H9 (cell line): Measurements from ENCODE around the gene CLDND1. TPM values are rescaled to one million over a fixed set of nuclear protein-coding genes. Genes with fewer than 3 reads are reported as not detected.

Experiments
- DNase-seq: peaks from one replicate; pipeline ENCODE4 v3.0.0-alpha.2; 2017
- H2AFZ ChIP-seq: one replicate; pipeline ENCODE4 v1.6.1; 2013; ENCODE audit warnings: mild to moderate bottlenecking, low read length, control low read depth, moderate library complexity
- H2AK5ac ChIP-seq: 2 replicates; pipeline ENCODE4 v1.6.1; 2013; ENCODE audit warnings: low read length, control low read depth, mixed read lengths; ENCODE audit not compliant: insufficient read length
- H2BK120ac ChIP-seq: one replicate; pipeline ENCODE4 v1.6.1; 2013; ENCODE audit warnings: low read depth, mild to moderate bottlenecking, low read length, control low read depth, inconsistent platforms; ENCODE audit not compliant: poor library complexity, severe bottlenecking
- H2BK12ac ChIP-seq: 2 replicates; pipeline ENCODE4 v1.6.1; 2013; ENCODE audit warnings: low read length, control low read depth, mixed read lengths, low read depth; ENCODE audit not compliant: insufficient read length
- H2BK15ac ChIP-seq: 2 replicates; pipeline ENCODE4 v1.6.1; 2013; ENCODE audit warnings: low read depth, low read length, control low read depth
- H2BK20ac ChIP-seq: one replicate; pipeline ENCODE4 v1.6.1; 2013; ENCODE audit warnings: low read depth, mild to moderate bottlenecking, low read length, control low read depth, inconsistent platforms; ENCODE audit not compliant: poor library complexity, severe bottlenecking
- H2BK5ac ChIP-seq: 2 replicates; pipeline ENCODE4 v1.6.1; 2013; ENCODE audit warnings: low read length, control low read depth, mixed read lengths; ENCODE audit not compliant: insufficient read length
- H3K14ac ChIP-seq: 2 replicates; pipeline ENCODE4 v1.6.1; 2013; ENCODE audit warnings: low read length, control low read depth; ENCODE audit not compliant: insufficient read depth
- H3K18ac ChIP-seq: 2 replicates; pipeline ENCODE4 v1.6.1; 2013; ENCODE audit warnings: low read depth, mild to moderate bottlenecking, mixed read lengths, low read length, control low read depth; ENCODE audit not compliant: insufficient read length
- H3K23ac ChIP-seq: 2 replicates; pipeline ENCODE4 v1.6.1; 2013; ENCODE audit warnings: low read length, control low read depth, mixed read lengths, low read depth; ENCODE audit not compliant: insufficient read length
- H3K23me2 ChIP-seq: 2 replicates; pipeline ENCODE4 v1.6.1; 2013; ENCODE audit warnings: low read depth, mild to moderate bottlenecking, mixed read lengths, low read length, control low read depth; ENCODE audit not compliant: insufficient read length, poor library complexity, severe bottlenecking
- H3K27ac ChIP-seq: 2 replicates; pipeline ENCODE4 v1.5.1; 2013; ENCODE audit warnings: low read length, control low read depth, mixed read lengths, low read depth; ENCODE audit not compliant: insufficient read length
- H3K27me3 ChIP-seq: 2 replicates; pipeline ENCODE4 v1.6.1; 2013; ENCODE audit warnings: low read length, control low read depth, inconsistent platforms; ENCODE audit not compliant: insufficient read depth
- H3K4ac ChIP-seq: 2 replicates; pipeline ENCODE4 v1.6.1; 2013; ENCODE audit warnings: low read depth, mild to moderate bottlenecking, control low read depth, inconsistent platforms, low read length, moderate library complexity
- H3K4me1 ChIP-seq: 2 replicates; pipeline ENCODE4 v1.6.1; 2013; ENCODE audit warnings: low read length, control low read depth, inconsistent platforms; ENCODE audit not compliant: insufficient read depth
- H3K4me2 ChIP-seq: 2 replicates; pipeline ENCODE4 v1.6.1; 2013; ENCODE audit warnings: low read length, control low read depth, mixed read lengths; ENCODE audit not compliant: insufficient read length, insufficient read depth
- H3K56ac ChIP-seq: 2 replicates; pipeline ENCODE4 v1.6.1; 2013; ENCODE audit warnings: low read depth, mild to moderate bottlenecking, mixed read lengths, low read length, control low read depth; ENCODE audit not compliant: insufficient read length
- H3K79me1 ChIP-seq: 2 replicates; pipeline ENCODE4 v1.6.1; 2013; ENCODE audit warnings: low read depth, mild to moderate bottlenecking, moderate library complexity, low read length, control low read depth, inconsistent platforms; ENCODE audit not compliant: insufficient read depth, poor library complexity, severe bottlenecking
- H3K79me2 ChIP-seq: 2 replicates; pipeline ENCODE4 v1.6.1; 2013; ENCODE audit warnings: low read length, control low read depth, inconsistent platforms; ENCODE audit not compliant: insufficient read depth
- H3K9ac ChIP-seq: 2 replicates; pipeline ENCODE4 v1.6.1; 2013; ENCODE audit warnings: low read length, control low read depth, mixed read lengths; ENCODE audit not compliant: insufficient read length; ENCODE audit errors: extremely low read depth
- H3K9me3 ChIP-seq: one replicate; pipeline ENCODE4 v1.6.1; 2013; ENCODE audit warnings: low read depth, low read length, inconsistent platforms; ENCODE audit not compliant: control insufficient read depth
- H3T11ph ChIP-seq: one replicate; pipeline ENCODE4 v1.6.1; 2013; ENCODE audit warnings: mild to moderate bottlenecking, low read length, control low read depth, inconsistent platforms
- H4K20me1 ChIP-seq: one replicate; pipeline ENCODE4 v1.6.1; 2013; ENCODE audit not compliant: control insufficient read depth, insufficient read length, insufficient read depth
- H4K5ac ChIP-seq: 2 replicates; pipeline ENCODE4 v1.6.1; 2013; ENCODE audit warnings: low read depth, mild to moderate bottlenecking, mixed read lengths, low read length, control low read depth; ENCODE audit not compliant: insufficient read length
- H4K8ac ChIP-seq: replicated peaks from 2 replicates; pipeline ENCODE4 v1.6.1; 2013; ENCODE audit warnings: low read length, control low read depth, mixed read lengths, low read depth; ENCODE audit not compliant: insufficient read length
- H4K91ac ChIP-seq: 2 replicates; pipeline ENCODE4 v1.6.1; 2013; ENCODE audit warnings: low read depth, mild to moderate bottlenecking, moderate library complexity, mixed read lengths, low read length, control low read depth; ENCODE audit not compliant: insufficient read length
- H3K27ac Mint-ChIP-seq, 3 experiments: 2 replicates in 2 of 3; 3 replicates in 1 of 3; pipeline ENCODE4 v1.8.0; 2020 to 2021; ENCODE audit warnings: mixed read lengths in 3 of 3, mild to moderate bottlenecking in 1 of 3, moderate library complexity in 1 of 3
- H3K27me3 Mint-ChIP-seq: 2 replicates; pipeline ENCODE4 v1.8.0; 2021; ENCODE audit warnings: low read depth, mild to moderate bottlenecking, moderate library complexity, mixed read lengths
- H3K36me3 Mint-ChIP-seq, 3 experiments: 2 replicates in 2 of 3; 3 replicates in 1 of 3; pipeline ENCODE4 v1.8.0; 2020 to 2021; ENCODE audit warnings: low read depth in 3 of 3, mixed read lengths in 3 of 3; ENCODE audit not compliant: insufficient read depth in 1 of 3
- H3K4me1 Mint-ChIP-seq, 2 experiments: 2 replicates each; pipeline ENCODE4 v1.8.0; 2020; ENCODE audit warnings: mixed read lengths in 2 of 2
- H3K4me3 Mint-ChIP-seq, 2 experiments: 2 replicates in 1 of 2; 3 replicates in 1 of 2; pipeline ENCODE4 v1.8.0; 2020 to 2021; ENCODE audit warnings: mild to moderate bottlenecking in 2 of 2, mixed read lengths in 2 of 2, moderate library complexity in 1 of 2
- H3K9me3 Mint-ChIP-seq, 2 experiments: 2 replicates in 1 of 2; 3 replicates in 1 of 2; pipeline ENCODE4 v1.8.0; 2020; ENCODE audit warnings: mild to moderate bottlenecking in 2 of 2, mixed read lengths in 2 of 2, moderate library complexity in 1 of 2
- CTCF ChIP-seq: fragments of 200-600 bp; sonication (generic); conservative IDR thresholded peaks from 3 replicates; pipeline ENCODE4 v1.8.0; 2021; ENCODE audit warnings: antibody characterized with exemption, mild to moderate bottlenecking
- WGBS: extraction: QIAGEN DNeasy Blood & Tissue Kit; methylation state at CpG from one replicate; pipeline ENCODE4 v1.1.7; 2013; ENCODE audit warnings: missing lambda C conversion rate, low lambda C conversion rate, mixed read lengths; ENCODE audit not compliant: insufficient read length; ENCODE audit errors: extremely low coverage; 5-methylcytosine and 5-hydroxymethylcytosine counted together
- total RNA-seq: library from RNA; stranded (reverse); gene quantifications from 2 replicates; pipeline ENCODE4 v1.2.1, GENCODE V29; 2021

CLDND1 gene
- total RNA-seq, 1 experiment from 2014 or later: 83.0 TPM

- peak overlapping the region in 1 of 3 experiments; percentile 49; a peak in 1 of 7 replicates for H3K27ac Mint-ChIP-seq
Observed at GRCh38 chr3:98550833-98551232, 28.1 kb upstream of the CLDND1 start.

More at GRCh38 chr3:98550833-98551232, 28.1 kb upstream of the CLDND1 start:
- no peaks in the 10 kb centered on the region for H3K79me1 ChIP-seq
- H3T11ph ChIP-seq: no peak overlapping the region
- no peak overlapping the region for H2BK12ac ChIP-seq
- H3K23ac ChIP-seq: no peak overlapping the region
- H3K9me3 ChIP-seq: no peaks in the 10 kb centered on the region
- H3K23me2 ChIP-seq: no peaks in the 10 kb centered on the region
- no peak overlapping the region for H3K27ac ChIP-seq
- Mint-ChIP-seq H3K4me1 (peaks cover 0 to 5% of the 10 kb centered on the region in 2 experiments; a peak in 1 of 4 replicates), H3K4me3 (no peak overlapping the region), H3K27me3 (no peaks in the 10 kb centered on the region), H3K36me3 (no peaks in the 10 kb centered on the region), H3K9me3 (no peaks in the 10 kb centered on the region)
- H2AK5ac ChIP-seq: no peak overlapping the region
- DNase-seq: no peak
- no peaks in the 10 kb centered on the region for H3K79me2 ChIP-seq
- no peak overlapping the region for H3K4ac ChIP-seq
- no CpG with 5 or more reads among the region's 3 CpGs for WGBS
- no peak overlapping the region for H2AFZ ChIP-seq
- no peak overlapping the region for H3K4me2 ChIP-seq
- H3K27me3 ChIP-seq: no peaks in the 10 kb centered on the region
- H2BK120ac ChIP-seq: no peak overlapping the region
- no peak overlapping the region for H3K9ac ChIP-seq
- no peak overlapping the region for H3K14ac ChIP-seq
- no peaks in the 10 kb centered on the region for H4K20me1 ChIP-seq
- no peak overlapping the region for H2BK15ac ChIP-seq
- H4K5ac ChIP-seq: no peak overlapping the region
- H3K18ac ChIP-seq: no peak overlapping the region
- H3K4me1 ChIP-seq: no peaks in the 10 kb centered on the region
- no peak for TF ChIP-seq CTCF
- no peak overlapping the region for H2BK5ac ChIP-seq
- no peak overlapping the region for H4K8ac ChIP-seq
- no peak overlapping the region for H4K91ac ChIP-seq
- no peak overlapping the region for H3K56ac ChIP-seq
- no peak overlapping the region for H2BK20ac ChIP-seq
